SK-N-MC (cell line): ENCODE data around the gene GNG13.

Experiments
- EZH2 ChIP-seq: fragments of 200-600 bp; sonication (generic); IDR thresholded peaks from one replicate; pipeline ENCODE4 v1.6.1; 2017; ENCODE audit warnings: antibody characterized with exemption
- FOXP2 ChIP-seq: optimal IDR thresholded peaks from 2 replicates; pipeline ENCODE3; 2011; ENCODE audit warnings: mild to moderate bottlenecking, moderate library complexity; ENCODE audit not compliant: insufficient read depth; ENCODE audit errors: extremely low read length, control extremely low read depth
- POLR2AphosphoS5 ChIP-seq: IDR thresholded peaks from 2 replicates; pipeline ENCODE4 v1.6.1; 2012; ENCODE audit warnings: mild to moderate bottlenecking, low read depth, low read length, borderline replicate concordance

DNA sequence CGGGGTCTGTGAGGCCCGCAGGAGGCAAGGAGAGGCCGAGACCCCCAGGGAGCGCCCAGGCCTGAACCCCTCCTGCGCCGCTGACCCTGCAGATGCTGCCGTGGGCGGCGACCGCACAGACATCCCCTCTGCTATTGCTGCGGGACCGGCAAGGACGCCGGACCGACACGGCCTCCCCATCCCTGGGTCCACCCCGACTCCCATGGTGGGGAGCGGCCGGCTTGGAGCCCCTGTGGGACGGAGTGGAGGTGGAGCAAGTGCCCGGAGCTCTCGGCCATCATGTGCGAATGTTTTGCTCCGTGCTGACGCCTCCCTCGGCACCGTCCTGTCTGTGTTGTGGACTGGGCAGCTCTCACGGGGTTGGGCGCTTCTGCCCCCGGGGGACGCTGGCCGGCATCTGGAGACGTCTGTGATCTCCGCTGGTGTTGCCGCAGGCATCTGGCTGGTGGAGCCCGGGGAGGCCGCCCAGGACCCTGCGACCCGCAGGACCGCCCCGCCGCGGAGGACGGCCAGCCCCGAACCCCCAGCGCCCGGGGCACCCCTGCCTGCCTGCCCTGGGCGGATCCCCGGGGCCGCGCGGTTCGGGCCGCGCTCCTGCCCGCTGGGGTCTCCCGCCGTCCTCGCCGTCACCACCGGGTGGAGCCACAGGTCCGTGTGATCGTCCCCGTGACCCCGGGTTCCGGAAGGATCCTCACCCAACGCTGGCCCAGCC lies 12.8 kb upstream of the GNG13 start:
- TF ChIP-seq POLR2AphosphoS5 (no peak), EZH2 (no peak), FOXP2 (no peak)
